ENCODE results near the gene KLHDC7B.
"Not testable (repeated sequence)": the region's sequence is repeated elsewhere in the genome, so short reads cannot be mapped to it uniquely, and the experiment has no call there.

The KLHDC7B gene

GRCh38 chr22:50529897-50530579 lies 15.7 kb upstream of the KLHDC7B start, which contains the start of gene TYMP:
Gene TYMP, minus strand, starts transcription at chr22:50530012. Its CDS starts 303 bp downstream, at chr22:50529709.
- no peak for DNase-seq (ENCODE audit: low spot score)

- no peak for DNase-seq (ENCODE audit: low spot score)
Observed at GRCh38 chr22:50530580-50530876, 15.2 kb upstream of the KLHDC7B start.

- DNase-seq (ENCODE audit: low spot score): peak; percentile 29
Observed at GRCh38 chr22:50530877-50531545, 14.7 kb upstream of the KLHDC7B start.

- no peak for DNase-seq (ENCODE audit: low spot score)
Observed at GRCh38 chr22:50531546-50531961, 14.1 kb upstream of the KLHDC7B start.

DNA sequence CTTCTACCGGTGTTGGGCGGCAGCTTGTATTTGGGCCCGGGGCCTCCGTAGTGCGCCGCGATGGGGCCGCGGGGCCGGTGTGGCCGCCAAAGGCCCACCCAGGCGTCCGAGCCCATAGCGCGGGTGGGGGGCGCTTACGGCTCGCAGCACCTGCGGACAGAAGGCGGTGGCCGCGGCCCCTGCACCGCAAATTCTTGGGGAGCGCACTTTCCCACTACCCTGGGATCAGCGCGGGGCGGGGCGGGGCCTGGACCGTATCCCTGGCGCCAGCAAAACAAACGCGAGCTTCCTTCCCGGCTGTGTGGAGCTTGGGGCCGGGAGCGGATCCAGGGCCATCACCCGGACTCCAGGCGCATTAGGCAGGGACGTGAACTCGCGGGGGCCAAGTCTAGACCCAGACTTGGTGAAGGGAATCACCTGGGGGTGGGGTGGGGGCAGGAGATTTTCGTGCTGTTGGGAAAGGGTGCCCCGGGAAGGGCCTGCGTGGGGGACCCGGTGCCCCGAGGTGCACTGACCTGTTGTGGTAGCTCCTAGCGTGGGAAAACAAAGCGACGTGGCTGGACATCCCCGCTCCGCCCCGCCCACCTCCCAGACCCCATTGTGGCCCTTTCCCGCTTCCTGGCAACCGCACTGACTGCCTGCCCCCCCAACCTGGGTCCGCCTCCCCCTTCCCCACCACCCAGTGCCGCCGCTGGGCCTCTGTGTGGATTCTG lies 13.6 kb upstream of the KLHDC7B start:
- peak; percentile 33 for DNase-seq (ENCODE audit: low spot score)

- DNase-seq (ENCODE audit: low spot score): no peak
Observed at GRCh38 chr22:50532824-50533796, 12.6 kb upstream of the KLHDC7B start.

GRCh38 chr22:50533856-50534711 lies 11.6 kb upstream of the KLHDC7B start:
- not testable (repeated sequence) for DNase-seq (ENCODE audit: low spot score)

- no peak for DNase-seq (ENCODE audit: low spot score)
Observed at GRCh38 chr22:50535113-50535512, 10.6 kb upstream of the KLHDC7B start.

DNA sequence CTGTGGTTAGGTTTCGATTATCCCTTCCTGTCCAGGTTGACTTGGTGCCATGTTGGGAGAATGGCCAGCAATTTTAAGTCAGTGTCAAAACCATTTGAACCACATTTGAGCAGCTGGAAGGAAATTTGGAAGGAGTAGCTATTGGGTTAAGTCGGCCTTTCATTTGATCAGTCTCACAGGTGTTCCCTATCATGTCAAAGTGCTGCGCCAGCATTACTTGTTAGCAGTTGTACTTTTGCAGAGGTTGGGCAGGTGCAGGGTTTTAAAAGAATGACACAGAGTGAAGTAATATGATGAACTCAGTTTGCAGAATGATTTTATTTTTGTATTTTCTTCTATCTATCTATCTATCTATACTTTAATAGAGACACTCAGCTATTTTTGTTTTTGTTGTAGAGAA lies 9.5 kb upstream of the KLHDC7B start:
- no peak for DNase-seq (ENCODE audit: low spot score)

DNA sequence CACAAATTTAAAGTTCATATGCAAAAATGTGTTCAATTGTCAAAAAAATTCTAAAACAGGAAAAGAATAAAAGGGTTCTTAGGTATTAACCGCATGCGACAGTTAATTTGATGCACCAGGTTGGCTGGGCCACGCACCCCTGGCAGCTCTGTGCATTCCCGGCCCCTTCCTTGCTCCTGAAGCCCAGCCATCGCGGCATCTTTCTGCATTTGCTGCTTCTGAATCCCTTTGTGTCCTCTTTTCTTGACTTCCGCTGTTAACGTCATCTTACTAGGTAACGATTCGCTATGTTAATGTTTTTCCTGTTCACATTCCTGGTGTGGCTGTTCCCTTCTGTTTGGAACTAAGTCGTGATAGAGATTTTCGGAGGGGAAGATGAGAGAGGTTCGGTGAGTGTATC lies 7.9 kb upstream of the KLHDC7B start:
- DNase-seq (ENCODE audit: low spot score): no peak

GRCh38 chr22:50540381-50540780 lies 5.3 kb upstream of the KLHDC7B start:
- no peak for DNase-seq (ENCODE audit: low spot score)

DNA sequence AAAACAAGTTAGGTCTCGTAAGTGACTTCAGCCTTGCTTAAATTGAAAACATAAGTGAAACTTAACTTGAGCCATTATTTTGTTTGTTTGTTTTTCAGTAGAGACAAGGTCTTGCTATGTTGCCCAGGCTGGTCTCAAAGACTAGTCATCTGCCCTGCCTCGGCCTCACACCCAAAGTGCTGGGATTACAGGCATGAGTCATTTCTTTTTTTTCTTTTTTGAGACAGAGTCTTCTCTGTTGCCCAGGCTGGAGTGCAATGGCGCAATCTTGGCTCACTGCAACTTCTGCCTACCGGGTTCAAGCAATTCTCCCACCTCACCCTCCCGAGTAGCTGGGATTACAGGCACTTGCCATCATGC lies 4.1 kb upstream of the KLHDC7B start:
- not testable (repeated sequence) for DNase-seq (ENCODE audit: low spot score)

- no peak for DNase-seq (ENCODE audit: low spot score)
Observed at GRCh38 chr22:50542416-50542927, 3.2 kb upstream of the KLHDC7B start.

DNA sequence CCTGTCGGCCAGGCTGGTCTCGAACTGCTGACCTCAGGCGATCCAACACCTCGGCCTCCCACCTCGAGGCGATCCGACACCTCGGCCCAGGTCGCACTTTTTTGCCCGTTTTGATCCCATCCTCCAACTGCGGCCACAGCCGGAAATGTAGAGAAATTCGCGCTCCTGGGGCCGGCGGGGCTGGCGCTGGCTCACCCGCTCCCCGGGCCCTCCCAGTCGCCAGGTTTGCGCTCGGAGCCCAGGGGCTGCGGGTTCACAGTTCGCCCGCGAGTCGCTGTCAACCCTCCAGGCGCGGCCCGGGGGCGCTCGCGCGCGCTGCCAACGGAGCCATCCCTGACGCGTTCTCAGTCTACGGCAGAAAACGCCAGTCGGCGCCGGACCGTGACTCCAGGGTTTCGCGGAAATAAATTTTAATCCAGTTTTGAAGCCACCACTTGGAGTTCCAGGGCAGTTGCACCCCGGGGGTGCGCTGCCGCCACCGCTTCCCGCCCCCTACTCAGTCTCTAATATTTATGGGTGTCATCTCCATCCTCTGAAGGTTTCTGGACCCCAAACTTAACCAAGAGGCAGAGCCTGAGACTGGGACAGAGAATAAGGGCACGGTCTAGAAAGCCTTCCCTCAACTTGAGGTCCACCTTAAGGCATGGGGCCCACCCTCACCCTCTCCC lies 1.5 kb upstream of the KLHDC7B start:
- DNase-seq (ENCODE audit: low spot score): peak; percentile 33

DNA sequence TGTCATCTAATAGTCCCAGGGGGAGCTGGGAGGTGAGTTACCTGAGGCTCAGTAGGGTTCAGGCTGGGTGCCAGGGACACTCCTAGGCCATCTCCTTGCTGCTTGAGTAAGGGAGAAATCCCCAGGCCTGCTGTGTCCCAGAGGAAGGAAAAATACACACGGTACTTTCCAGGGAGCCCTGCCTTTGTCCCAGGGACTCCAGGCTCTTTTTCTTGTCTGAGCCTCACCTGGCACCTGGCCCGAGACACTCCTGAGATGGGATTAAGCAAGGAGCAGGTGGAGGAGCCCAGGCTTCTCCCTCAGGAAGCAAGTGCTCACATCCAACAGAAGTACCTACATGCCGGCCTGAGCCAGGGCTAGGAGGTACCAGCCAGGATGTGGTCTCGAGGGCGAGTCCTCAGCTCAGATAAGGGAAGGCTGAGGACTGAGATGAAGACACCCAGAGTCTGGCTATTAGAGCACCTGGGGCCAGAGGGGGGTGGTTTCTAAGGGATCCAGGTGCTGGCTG lies 899 bp upstream of the KLHDC7B start:
- DNase-seq (ENCODE audit: low spot score): no peak

GRCh38 chr22:50546326-50547262 lies 895 bp downstream of the KLHDC7B start:
- no peak for DNase-seq (ENCODE audit: low spot score)

GRCh38 chr22:50547263-50547985 lies 1.7 kb downstream of the KLHDC7B start:
- DNase-seq (ENCODE audit: low spot score): no peak
